Caco-2 (cell line): ENCODE measurements around the gene DNER. TPM values are rescaled to one million over a fixed set of nuclear protein-coding genes. Genes with fewer than 3 reads are reported as not detected.

Experiments
- BruUV-seq: library from RNA; stranded (reverse); fragments of 400-500 nt; replicated peaks from 2 replicates; lab custom pipeline; 2021; lab: Mats Ljungman, UMichigan
- CTCF ChIA-PET: fragments of 300-600 bp; sonication (Branson Sonifier 250); formaldehyde crosslinking; loops from one replicate; lab custom pipeline; 2022; ENCODE audit warnings: antibody characterized with exemption; lab: Charles Lee
- POLR2A ChIA-PET: fragments of 300-600 bp; sonication (Branson Sonifier 250); formaldehyde crosslinking; loops from one replicate; lab custom pipeline; 2022; ENCODE audit warnings: antibody characterized with exemption; lab: Charles Lee
- DNase-seq, 2 experiments: peaks; one replicate each; pipeline versions ENCODE4 v3.0.0 to v3.0.0-alpha.2; 2020 to 2022
- H3K27me3 ChIP-seq: replicated peaks from 2 replicates; pipeline ENCODE4 v1.6.0; 2011; ENCODE audit warnings: low read length; ENCODE audit not compliant: control insufficient read depth, insufficient read depth
- H3K36me3 ChIP-seq: 2 replicates; pipeline ENCODE4 v1.5.1; 2011; ENCODE audit warnings: low read length; ENCODE audit not compliant: control insufficient read depth, insufficient read depth
- H3K4me1 ChIP-seq: fragments of 250-450 bp; sonication (Bioruptor Pico); 2 replicates; pipeline ENCODE4 v1.5.1; 2020; ENCODE audit warnings: mild to moderate bottlenecking
- H3K4me3 ChIP-seq: 2 replicates; pipeline ENCODE4 v1.5.1; 2011; ENCODE audit warnings: low read depth, mild to moderate bottlenecking, control low read depth, low read length
- H3K9me3 ChIP-seq: fragments of 250-450 bp; sonication (Bioruptor Pico); 2 replicates; pipeline ENCODE4 v1.5.1; 2020; ENCODE audit warnings: mild to moderate bottlenecking, moderate library complexity
- H3K27ac Mint-ChIP-seq: one replicate; pipeline ENCODE4 v1.8.0; 2022; ENCODE audit warnings: mixed read lengths; ENCODE audit not compliant: unreplicated experiment
- H3K27me3 Mint-ChIP-seq: one replicate; pipeline ENCODE4 v1.8.0; 2022; ENCODE audit warnings: mixed read lengths; ENCODE audit not compliant: insufficient read depth, unreplicated experiment
- H3K36me3 Mint-ChIP-seq: one replicate; pipeline ENCODE4 v1.8.0; 2022; ENCODE audit warnings: mild to moderate bottlenecking, mixed read lengths; ENCODE audit not compliant: insufficient read depth, unreplicated experiment
- H3K4me1 Mint-ChIP-seq: one replicate; pipeline ENCODE4 v1.8.0; 2022; ENCODE audit warnings: low read depth, mixed read lengths; ENCODE audit not compliant: unreplicated experiment
- H3K4me3 Mint-ChIP-seq: one replicate; pipeline ENCODE4 v1.8.0; 2022; ENCODE audit warnings: mild to moderate bottlenecking, moderate library complexity, mixed read lengths; ENCODE audit not compliant: unreplicated experiment
- H3K9me3 Mint-ChIP-seq: one replicate; pipeline ENCODE4 v1.8.0; 2022; ENCODE audit warnings: mixed read lengths; ENCODE audit not compliant: unreplicated experiment
- CTCF ChIP-seq, 2 experiments: fragments of 200-600 bp in 1 of 2; IDR thresholded peaks; 1 replicate in 1 of 2; 2 replicates in 1 of 2; pipeline versions ENCODE4 v1.5.1 to v1.8.0; 2011 to 2022; ENCODE audit warnings: antibody characterized with exemption in 1 of 2, control low read depth in 1 of 2, inconsistent platforms in 1 of 2, low read depth in 1 of 2, low read length in 1 of 2, mild to moderate bottlenecking in 1 of 2, moderate library complexity in 1 of 2; ENCODE audit not compliant: insufficient read depth in 1 of 2, severe bottlenecking in 1 of 2, unreplicated experiment in 1 of 2
- intact Hi-C: fragments of 100-400 bp; cut with micrococcal nuclease; formaldehyde crosslinking; loops from one replicate; pipeline ENCODE4 v1.10.0; 2022; ENCODE audit not compliant: unreplicated experiment
- total RNA-seq: library from RNA; stranded (reverse); gene quantifications from 2 replicates; pipeline ENCODE4 v1.2.3, GENCODE V29; 2022

The DNER gene
- total RNA-seq, 1 experiment from 2014 or later = not detected

DNA sequence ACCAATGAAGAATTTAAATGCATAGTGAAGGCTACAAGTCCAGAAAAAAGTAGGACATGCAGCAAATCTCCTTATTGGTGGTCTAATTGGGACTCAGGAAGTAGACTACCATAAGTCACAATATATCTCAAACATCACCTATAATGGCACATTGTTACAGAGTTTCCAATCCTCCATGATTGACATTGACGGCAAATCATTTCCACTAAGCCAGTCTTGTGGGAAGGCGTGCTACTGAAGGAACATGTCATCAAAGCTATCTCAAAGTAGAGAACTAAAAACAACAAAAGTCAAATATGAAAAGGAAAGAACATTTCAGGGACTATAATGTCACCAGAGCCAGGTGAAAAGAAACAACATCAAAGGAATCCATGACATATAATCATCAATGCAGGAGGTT is 276.9 kb downstream of the DNER start:
- DNase-seq = no peak
- no peak overlapping the region for H3K27ac Mint-ChIP-seq
- H3K4me1 Mint-ChIP-seq = no peaks in the 10 kb centered on the region
- Histone ChIP-seq H3K4me3 (no peak overlapping the region), H3K36me3 (no peaks in the 10 kb centered on the region), H3K27me3 (no peaks in the 10 kb centered on the region), H3K9me3 (no peaks in the 10 kb centered on the region), H3K4me1 (no peaks in the 10 kb centered on the region)
- CTCF ChIA-PET = no interaction called here
- POLR2A ChIA-PET = no interaction called here
- intact Hi-C loops = no loop called here
- no TSS peak for BruUV-seq
- H3K27me3 Mint-ChIP-seq = peaks cover 14% of the 10 kb centered on the region
- peaks cover 12% of the 10 kb centered on the region for H3K9me3 Mint-ChIP-seq
- H3K36me3 Mint-ChIP-seq = no peaks in the 10 kb centered on the region
- H3K4me3 Mint-ChIP-seq = no peak overlapping the region
- TF ChIP-seq CTCF (IDR thresholded peaks at IDR 0.05; ENCODE audit: insufficient read depth in 1 of 2, low read depth in 1 of 2, low read length in 1 of 2, severe bottlenecking in 1 of 2, unreplicated experiment in 1 of 2) = no peak

DNA sequence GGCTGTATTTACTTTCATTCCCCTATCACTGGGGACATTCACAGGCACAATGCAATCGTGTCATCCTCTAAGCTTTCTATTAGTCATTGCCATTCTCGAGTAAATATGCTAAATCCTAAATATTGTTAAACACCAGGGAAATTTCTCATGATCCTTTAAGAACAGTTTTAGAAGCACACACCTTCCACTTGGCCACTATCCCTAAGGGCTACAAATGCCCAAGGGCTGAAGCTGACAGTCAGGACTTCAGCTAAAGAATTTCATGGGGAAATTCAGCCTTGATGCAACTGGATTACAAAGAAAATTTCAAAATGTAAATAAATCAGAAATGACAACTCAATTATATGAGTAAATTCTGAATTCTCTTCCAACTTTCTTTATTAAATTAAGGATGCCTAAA is 280.2 kb downstream of the DNER start:
- Mint-ChIP-seq H3K4me3 (no peak overlapping the region), H3K27ac (no peak overlapping the region), H3K36me3 (no peaks in the 10 kb centered on the region), H3K4me1 (no peaks in the 10 kb centered on the region), H3K9me3 (no peaks in the 10 kb centered on the region), H3K27me3 (peaks cover 2% of the 10 kb centered on the region)
- Histone ChIP-seq H3K9me3 (no peaks in the 10 kb centered on the region), H3K36me3 (no peaks in the 10 kb centered on the region), H3K4me3 (no peak overlapping the region), H3K27me3 (no peaks in the 10 kb centered on the region), H3K4me1 (no peaks in the 10 kb centered on the region)
- DNase-seq = no peak
- TF ChIP-seq CTCF (IDR thresholded peaks at IDR 0.05; ENCODE audit: insufficient read depth in 1 of 2, low read depth in 1 of 2, low read length in 1 of 2, severe bottlenecking in 1 of 2, unreplicated experiment in 1 of 2) = no peak
- ChIA-PET CTCF (no interaction called here), POLR2A (no interaction called here)
- intact Hi-C loops = no loop called here
- BruUV-seq = no TSS peak

DNA sequence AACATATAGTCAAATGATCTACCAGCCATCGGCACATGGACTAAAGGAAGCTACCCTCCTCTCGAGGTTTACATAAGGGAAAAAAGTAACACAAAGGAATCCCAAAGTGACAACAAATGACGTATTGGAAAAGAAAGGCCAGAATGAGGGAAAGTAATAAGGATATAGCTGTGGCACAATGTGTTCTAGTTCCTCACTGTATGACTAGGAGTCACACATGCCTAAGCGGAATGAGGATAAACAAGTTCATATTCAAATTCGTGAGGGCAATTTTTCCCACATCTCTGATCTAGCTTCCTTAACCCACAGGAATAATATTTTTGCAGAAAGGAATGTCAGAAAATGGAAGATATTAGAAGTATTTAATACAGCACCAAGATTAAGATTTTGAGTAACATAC is 281.0 kb downstream of the DNER start:
- intact Hi-C loops = no loop called here
- CTCF ChIA-PET = no interaction called here

More for the DNA sequence above, 281.0 kb downstream of the DNER start:
- H3K27me3 ChIP-seq = no peaks in the 10 kb centered on the region
- BruUV-seq = no TSS peak
- Mint-ChIP-seq H3K27ac (no peak overlapping the region), H3K36me3 (no peaks in the 10 kb centered on the region), H3K27me3 (peaks cover 6% of the 10 kb centered on the region), H3K9me3 (no peaks in the 10 kb centered on the region), H3K4me3 (no peak overlapping the region), H3K4me1 (no peaks in the 10 kb centered on the region)
- POLR2A ChIA-PET = no interaction called here
- no peaks in the 10 kb centered on the region for H3K9me3 ChIP-seq
- TF ChIP-seq CTCF (IDR thresholded peaks at IDR 0.05; ENCODE audit: insufficient read depth in 1 of 2, low read depth in 1 of 2, low read length in 1 of 2, severe bottlenecking in 1 of 2, unreplicated experiment in 1 of 2) = no peak
- H3K4me1 ChIP-seq = no peaks in the 10 kb centered on the region
- H3K4me3 ChIP-seq = no peak overlapping the region
- no peak for DNase-seq
- no peaks in the 10 kb centered on the region for H3K36me3 ChIP-seq
